ENCODE measurements around the gene PPFIBP1.
"Not testable (repeated sequence)": the region's sequence is repeated elsewhere in the genome, so short reads cannot be mapped to it uniquely, and the experiment has no call there.

Gene PPFIBP1

DNA sequence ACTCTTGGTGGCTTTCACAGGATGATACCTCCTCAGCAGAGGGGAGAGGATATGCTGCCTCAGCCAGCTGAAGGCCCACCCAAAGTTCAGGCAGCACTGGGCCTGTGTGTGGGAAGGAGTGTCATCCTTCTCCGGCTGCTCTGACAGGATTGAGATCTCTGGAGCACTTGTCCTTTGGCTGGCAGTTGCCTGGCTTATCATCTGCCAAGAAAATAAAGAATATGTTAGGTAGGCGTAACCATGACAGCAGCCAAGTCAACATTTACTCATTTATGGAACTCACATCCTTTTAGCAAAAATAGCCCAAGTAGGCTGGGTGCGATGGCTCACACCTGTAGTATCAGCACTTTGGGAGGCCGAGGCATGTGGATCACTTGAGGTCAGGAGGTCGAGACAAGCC is 68.5 kb downstream of the PPFIBP1 start:
- DNase-seq (ENCODE audit: low read depth): peak; percentile 39

DNA sequence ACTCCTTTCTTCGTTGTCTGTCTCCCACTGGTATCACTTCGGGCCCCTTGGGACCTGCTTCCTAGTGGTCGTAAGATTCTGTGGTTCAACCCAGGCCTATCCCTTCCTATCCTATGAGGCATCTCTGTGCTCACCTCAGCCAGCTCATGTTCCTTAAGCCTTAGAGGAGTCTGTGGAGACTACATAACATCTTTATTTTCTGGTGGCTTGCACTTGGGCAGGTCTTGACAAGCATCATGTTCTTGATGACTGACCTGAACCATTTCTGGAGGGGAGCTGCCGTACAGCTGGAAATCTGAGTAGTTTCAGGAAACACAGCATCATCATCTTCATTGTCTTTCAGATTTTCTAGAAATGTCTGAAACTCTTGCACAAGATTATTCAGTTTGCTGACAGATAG is 69.3 kb downstream of the PPFIBP1 start:
- no peak for DNase-seq (ENCODE audit: low read depth)

DNA sequence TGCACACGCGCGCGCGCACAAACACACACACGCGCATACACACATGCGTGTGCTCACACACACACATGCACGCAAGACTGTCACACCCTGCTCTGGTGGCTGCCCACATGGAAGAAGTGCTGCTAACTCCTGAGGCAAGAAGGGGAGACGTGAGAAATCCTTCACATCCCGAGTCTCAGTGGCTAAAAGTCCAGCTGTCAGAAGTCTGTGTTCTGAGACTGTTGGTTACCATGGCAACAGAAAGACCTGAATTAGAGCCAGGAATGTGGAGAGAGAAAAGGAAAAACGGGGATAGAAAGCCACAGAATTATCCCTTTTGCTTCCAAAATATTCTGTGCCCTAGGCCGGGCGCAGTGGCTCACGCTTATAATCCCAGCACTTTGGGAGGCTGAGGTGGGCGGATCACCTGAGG is 71.2 kb downstream of the PPFIBP1 start:
- peak; percentile 82 for DNase-seq (ENCODE audit: low read depth)

DNA sequence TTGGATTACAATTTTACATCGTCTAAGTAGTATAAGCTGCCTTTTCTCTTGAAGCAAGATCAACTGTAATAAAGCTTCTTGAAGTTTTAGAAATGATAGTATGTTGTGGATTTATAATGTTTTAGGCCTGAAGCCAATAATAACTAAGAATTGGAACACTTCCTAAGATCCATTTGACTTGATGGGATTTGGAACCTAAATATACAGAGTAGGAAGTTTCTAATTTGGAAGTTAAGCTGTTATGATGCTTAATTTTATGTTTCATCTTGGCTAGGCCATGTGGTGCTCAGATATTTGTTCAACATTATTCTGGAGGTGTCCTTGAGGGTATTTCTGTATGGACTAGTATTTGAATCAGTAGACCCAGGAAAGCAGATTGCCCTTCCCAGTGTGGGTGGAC is 74.9 kb downstream of the PPFIBP1 start:
- not testable (repeated sequence) for DNase-seq (ENCODE audit: low read depth)

DNA sequence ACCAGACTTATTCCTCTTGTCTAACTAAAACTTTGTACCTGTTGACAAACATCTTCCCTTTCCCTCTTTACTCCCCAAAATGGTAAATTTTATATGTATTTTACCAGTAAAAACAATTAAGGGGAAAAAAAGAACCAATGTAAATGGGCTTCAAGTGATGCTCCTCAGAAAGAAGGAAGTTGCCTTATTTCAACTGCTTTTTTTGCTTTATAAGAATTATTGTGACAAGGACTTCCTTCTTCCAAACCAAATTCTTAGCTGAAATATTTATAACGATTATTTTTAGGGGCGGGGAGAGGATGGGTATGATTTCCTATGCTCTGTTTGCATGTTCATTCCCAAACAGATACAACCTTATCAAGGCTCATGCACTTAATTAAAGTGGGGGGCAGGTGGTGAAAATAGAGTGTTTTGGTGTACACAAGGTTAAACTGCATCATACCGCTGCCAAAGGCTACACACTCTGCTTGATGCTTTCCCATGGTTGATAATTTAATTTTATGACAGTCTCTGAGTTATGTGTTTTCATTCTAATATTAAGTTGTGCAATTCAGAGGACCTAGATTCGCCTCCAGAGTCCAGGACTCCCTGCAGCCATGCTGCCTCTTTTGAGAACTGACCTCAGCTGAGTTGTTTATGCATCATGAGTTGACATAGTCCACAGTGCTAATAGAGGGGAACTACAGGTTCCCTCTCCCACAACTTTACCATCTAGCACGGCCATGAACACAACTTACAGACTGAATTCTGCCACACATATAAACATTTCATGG is 77.2 kb downstream of the PPFIBP1 start:
- not testable (repeated sequence) for DNase-seq (ENCODE audit: low read depth)

DNA sequence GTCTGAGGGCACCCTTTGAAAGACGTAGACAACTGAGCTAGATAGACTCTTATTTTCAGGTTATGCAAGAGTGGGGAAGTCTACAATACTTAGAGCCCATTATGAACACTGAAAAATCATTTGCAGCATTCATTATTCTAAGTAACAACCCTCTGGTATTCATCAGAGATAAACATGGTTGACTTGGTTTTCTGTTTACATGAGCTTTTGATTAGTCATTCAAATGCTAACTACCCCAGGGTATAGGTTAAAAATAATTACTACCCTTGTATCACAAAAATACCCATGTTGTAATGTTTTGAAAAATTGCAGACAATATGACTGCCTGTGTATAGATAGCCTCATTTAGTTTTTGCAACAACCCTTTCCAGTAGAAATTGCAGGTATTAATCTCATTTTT is 78.5 kb downstream of the PPFIBP1 start:
- DNase-seq (ENCODE audit: low read depth): no peak

DNA sequence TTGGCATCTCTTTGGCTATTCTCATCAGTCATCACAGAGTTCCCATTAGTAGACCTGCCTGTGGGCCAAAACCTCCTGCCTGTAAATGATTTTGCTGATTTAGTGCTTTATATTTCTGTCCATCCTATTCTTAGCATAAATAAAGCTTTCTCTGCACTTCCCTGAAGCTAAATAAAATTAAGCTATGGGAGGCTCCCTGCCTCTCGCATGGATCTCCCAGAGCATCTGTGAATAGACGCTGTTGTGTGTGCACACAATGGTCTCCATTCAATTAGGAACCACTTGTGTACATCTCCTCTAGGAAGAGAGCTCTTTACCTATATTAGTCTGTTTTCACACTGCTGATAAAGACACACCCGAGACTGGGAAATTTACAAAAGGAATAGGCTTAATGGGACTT is 80.4 kb downstream of the PPFIBP1 start:
- DNase-seq (ENCODE audit: low read depth): no peak

DNA sequence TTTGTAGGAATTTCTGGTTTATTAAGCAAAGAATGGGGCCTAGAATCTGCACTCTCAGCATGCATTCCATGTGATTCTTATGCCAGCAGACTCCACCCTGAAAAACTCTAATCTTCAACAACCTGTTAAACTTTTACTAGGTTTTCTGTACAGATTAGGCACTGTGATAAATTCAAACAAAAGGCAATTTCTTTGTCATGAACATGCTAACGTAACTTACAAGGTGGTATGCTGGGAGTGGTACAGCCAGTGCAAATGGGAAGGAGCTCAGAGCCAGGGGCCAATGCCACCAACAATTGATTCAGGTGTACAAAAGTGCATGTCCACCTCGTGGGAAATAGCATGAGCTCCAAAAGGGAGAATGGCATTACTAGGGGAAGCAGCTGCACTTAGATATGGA is 83.0 kb downstream of the PPFIBP1 start:
- DNase-seq (ENCODE audit: low read depth): no peak

DNA sequence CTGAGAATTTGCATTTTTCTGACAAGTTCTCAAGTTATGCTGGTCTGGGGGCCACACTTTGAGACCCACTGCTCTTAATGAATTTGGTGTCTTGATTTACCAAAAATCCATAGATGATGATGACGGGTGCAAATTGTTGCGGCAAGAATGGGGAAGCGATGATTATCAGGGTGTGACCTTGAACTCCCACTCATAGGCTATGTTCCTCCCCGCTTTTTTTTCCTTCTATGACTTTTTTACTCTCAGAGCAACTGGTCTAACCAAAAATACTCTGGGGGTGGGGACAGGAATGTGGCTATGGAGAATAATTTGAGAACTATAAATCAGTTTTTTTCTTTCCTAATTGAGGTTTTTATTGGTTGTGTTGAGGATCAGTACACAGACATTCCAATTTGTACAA is 83.6 kb downstream of the PPFIBP1 start:
- no peak for DNase-seq (ENCODE audit: low read depth)

DNA sequence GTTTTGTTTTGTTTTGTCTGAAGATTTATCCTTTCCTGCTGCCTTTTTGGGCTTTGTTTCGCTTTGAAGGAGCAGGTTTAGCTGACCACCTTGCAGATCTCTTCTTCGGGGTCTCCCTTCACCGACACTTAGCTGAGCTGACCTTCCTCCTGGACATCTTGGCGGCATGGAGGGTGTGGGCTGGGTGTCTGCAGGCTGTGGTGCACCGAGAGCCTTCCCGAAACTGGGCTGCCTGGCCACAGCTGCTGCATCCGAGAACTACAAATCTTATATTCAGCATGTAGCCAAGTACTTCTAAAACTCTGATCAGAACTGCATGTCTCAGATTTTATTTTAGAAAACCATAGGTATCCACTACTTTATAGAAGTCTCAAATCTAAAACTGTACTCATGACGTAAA is 84.9 kb downstream of the PPFIBP1 start:
- no peak for DNase-seq (ENCODE audit: low read depth)

DNA sequence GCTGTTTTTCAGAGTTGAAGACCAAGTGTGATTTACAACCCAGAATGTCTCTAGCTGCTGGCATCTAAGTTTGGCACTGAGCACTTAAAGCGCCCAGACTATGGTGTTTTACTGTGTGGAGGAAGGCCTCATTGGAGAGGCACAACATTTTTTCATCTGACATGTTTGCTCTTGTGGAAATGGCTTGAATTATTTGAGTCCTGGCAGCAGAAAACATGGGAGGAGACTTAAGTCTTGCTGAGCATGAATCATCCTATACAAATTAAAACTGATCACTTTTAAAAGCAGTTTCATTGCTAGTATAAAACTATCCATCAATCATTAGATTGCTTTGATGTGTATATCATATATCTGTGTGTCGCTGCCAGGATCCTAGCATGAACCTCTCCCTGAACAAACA is 86.4 kb downstream of the PPFIBP1 start:
- peak; percentile 23 for DNase-seq (ENCODE audit: low read depth)

DNA sequence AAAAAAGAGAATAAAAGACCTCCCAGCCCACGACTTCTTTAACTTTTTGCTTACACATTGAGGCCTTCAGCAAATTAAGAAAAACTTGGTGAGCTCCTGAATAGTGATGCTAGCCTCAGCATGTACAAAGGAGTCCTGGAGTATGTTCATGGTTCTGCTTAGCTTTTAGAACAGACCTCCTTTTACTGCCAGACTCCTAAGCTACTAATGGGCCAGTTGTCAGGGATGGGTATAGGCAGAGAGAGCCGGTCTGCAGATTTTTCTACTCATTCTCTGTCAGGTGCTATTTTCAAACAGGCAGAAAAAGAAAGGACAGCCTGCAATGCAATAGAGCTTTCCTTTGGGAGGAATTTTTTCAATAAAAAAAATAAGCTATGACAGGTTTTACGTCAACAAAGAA is 90.4 kb downstream of the PPFIBP1 start:
- DNase-seq (ENCODE audit: low read depth): no peak

DNA sequence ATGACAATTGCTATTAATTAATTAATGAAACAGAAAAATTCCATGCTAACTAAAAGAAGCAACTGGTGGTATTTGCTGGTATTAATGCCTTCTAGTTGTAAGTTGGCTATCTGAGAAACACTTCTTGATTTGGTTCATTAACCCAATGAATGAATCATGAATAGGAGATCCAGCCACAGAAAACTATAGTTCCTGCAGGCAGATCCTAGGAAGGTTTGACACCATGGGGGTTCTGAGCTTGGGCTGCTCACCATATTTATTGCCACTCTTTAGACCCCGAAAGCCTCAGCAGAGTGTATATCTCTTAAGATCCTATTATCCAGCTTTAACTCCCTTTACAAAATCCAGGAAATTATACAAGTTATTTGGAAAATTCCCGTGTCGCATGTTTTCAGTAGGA is 90.9 kb downstream of the PPFIBP1 start:
- DNase-seq (ENCODE audit: low read depth): no peak

DNA sequence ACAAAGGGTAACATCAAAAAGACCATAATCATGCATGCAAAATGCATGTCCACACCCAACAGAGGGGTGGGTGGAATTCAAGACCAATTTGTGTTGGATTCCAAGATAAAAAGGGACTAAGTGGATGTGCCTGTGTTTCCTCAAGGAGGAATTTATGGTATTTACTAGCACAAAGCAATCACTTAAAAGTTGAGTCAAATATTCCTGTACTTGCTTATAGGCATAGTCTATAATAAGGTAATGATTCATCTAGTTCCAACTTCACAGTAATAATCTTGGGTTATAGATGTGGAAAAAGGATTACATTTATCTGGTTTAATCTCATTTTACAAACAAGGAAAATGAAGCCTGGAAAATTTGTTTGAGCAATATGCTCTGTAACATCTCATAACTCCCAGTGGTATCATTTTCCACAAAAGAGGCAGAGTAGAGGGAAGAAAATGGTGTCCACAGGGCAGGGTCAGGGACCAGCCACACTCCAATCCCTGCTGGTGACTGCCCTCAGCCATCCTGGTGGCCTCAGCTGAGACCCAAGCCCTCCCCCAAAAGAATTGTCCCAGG is 91.4 kb downstream of the PPFIBP1 start:
- DNase-seq (ENCODE audit: low read depth): no peak

DNA sequence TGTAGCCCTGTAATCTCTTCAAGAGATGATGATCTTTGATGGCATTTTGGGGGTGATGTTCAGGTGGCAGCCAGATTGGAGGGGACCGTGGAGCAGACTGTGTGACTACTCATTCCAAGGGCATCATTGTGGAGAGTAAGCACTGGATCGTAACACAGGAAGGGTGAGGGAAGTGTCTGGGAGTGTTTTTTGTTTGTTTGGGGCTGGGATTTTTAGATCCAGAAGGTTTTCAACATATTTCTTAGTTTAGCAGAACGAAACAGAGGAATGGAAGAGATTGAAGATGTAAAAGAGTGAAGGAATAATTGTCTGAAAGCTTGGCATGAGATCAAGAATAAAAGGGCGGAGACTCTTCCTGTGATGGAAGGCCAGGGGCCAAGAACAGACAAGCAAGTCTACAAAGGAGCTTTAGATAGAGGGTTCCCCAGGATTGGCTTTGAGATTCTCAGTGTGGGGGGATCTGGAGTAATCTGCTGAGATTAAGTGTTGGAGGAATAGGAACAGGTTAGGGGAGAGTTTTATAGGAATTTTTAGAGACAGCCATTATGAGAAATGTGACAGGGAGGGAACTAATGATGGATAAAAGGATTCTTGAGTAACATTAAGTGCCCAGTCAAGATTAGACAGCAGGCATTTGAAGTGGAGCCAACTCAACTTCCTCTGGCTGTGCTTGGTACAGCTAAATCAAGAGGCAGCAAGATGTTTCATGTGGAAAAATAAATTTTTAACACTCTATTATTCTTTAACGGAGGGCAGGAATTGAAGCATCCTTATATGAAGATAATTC is 92.5 kb downstream of the PPFIBP1 start:
- DNase-seq (ENCODE audit: low read depth): no peak

DNA sequence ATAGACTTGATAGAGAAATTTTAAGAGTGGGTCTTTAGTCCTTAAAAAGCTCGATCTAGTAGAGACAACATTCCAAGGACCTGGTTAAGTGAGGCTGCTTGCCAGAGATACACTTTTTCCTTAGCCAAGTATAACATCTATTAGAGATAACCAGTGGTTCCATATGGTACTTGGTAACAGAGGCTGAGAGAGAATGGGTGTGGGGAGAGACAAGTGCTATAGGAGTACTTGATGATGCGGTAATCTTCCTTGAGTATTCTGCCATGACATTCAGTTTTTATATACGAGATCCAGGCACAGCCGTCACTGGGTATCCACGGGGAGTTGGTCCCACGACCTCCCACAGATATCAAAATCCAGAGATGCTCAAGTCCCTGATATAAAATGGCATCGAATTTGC is 94.8 kb downstream of the PPFIBP1 start:
- no peak for DNase-seq (ENCODE audit: low read depth)

DNA sequence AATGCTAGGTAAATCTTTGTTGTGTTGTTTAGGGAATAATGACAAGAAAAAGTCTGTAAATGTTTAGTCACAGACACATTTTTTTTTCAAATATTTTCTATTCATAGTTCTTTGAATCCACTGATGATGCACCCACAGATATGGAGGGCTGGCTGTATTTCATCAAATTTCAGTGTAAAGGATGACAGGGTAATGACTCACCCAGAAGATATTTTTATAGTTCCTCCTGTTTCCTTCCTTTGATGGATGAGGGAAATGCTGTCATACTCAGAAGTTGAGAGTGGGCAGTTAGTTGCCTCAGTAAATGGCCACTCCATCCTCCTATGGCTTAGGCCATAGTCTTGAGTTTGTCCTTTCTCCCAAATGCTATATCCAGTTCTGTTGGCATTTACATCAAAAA is 95.3 kb downstream of the PPFIBP1 start:
- peak; percentile 56 for DNase-seq (ENCODE audit: low read depth)

DNA sequence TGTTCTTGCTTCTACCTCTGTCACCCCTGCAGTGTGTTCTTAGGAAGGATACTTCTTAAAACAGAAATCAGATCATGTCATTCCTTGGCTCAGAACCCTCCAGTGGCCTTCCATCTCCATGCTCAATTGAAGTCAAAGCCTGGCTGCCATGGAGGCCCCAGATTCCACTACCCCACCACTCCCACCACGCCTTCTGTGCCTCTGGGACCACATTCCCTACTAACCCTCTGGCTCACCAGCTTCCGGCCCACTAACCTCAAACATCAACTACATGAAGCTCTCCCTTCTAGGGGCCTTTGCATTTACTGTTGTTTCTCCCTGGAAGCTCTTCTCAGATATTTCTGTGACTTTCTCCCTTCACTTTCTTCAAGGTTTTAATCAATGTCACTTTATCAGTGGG is 96.1 kb downstream of the PPFIBP1 start:
- DNase-seq (ENCODE audit: low read depth): no peak

DNA sequence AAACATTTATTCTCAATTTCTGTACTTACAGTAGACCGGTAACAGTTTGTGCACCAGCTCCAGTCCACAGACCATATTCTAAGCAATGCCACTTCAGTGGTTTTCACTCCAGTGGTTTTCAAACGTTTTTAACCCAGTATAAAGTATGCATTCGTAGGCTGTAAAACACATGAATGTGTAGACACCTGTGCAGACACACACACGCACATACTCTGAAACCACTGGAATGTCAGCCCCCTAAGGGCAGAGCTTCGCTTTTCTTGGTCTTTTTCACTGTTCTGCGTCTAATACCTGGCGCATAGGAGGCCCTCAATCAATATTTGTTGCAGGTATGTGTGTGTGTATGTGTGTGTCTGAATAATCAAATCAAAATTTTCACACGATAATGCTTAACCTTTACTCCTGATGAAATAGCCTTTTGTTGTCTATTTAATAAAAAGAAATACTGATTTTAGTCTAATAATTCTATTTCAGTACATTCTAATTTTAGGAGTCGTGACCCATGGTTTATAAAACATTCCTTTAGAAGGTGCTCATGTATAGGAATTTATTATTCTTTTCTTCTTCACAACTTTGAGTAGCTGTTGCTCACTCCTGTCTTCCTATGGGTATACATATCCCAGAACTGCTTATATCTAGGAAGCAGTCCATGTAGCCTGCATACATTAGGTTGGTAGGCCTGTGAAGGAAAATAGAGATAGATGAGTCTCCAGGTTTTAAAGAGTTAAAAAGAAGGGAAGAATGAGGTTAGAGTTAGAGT is 98.6 kb downstream of the PPFIBP1 start:
- DNase-seq (ENCODE audit: low read depth): no peak

DNA sequence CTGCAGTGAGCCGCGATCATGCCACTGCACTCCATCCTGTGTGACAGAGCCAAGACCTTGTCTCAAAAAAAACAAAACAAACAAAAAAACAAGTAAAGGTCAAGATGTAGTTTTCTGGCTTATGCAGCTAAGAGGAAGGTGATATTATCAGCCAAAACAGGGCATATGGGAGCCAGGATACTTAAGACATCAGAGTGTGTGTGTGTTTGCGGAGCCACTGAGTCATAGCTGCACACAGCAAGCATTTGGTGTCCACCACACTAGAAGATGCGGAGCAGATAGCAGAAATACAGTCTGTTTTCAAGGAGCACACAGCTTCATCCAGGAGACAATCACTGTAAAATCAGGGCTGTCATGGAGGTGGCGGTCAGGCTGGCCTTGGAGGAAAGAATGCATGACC is 99.6 kb downstream of the PPFIBP1 start:
- no peak for DNase-seq (ENCODE audit: low read depth)

DNA sequence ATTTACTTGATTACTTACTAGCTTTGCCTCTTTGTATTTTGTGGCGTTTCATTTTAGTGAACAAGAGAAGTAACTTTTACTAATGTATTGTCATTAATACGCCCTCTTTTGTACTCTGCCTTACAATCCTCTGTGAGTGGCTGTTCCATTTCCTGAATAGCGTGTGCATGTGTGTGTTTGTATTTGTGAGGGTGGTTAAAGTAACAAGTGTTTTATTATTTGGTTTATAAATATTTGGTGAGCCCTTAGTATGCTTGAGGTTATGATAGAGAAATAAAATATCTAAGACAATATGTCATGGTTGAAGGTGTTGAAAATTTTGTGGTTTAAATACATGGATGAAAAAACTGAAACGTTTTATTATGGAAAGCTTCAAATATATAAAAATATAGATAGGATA is 100.6 kb downstream of the PPFIBP1 start:
- no peak for DNase-seq (ENCODE audit: low read depth)

DNA sequence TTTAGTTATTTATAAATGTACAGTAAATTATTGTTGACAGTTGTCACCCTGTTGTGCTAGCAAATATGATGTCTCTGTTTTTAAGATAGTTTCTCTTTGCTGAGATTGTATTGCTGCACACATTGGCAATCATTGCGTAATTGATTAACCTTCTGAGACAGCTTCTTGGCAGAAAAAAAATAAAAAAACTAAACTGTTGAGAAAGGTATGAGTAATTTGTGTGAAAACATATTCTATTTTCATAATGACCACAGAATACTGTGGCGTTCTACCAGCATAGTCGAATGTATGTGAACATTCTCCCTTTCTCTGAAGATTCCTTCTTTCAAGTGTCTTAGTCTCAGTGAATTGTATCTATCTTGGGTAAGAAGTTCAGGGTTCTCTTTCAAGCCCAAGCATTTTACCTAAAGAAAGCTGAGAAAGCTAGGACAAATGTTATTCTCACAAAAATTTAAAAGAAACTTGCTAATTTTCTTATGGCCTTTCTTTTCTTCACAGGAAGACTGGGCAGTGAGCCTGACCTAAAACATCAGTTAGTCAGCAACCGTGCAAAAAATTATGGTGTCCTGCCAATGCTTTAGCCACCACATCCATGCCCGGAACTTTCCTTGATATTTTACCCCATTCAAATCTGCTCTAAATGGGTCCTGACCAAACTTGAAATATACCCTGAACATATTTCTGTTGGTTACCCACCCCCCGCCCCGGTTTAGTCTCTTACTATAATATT is 103.3 kb downstream of the PPFIBP1 start:
- peak; percentile 56 for DNase-seq (ENCODE audit: low read depth)
